GM19372 (cell line): ENCODE measurements around the gene TRPC4.

Experiments used
- ATAC-seq: cut with Tn5 transposase; IDR thresholded peaks from one replicate; pipeline ENCODE4 v1.9.1; 2021; ENCODE audit warnings: mild to moderate bottlenecking, low read depth, moderate library complexity; ENCODE audit not compliant: unreplicated experiment

TRPC4 gene

DNA sequence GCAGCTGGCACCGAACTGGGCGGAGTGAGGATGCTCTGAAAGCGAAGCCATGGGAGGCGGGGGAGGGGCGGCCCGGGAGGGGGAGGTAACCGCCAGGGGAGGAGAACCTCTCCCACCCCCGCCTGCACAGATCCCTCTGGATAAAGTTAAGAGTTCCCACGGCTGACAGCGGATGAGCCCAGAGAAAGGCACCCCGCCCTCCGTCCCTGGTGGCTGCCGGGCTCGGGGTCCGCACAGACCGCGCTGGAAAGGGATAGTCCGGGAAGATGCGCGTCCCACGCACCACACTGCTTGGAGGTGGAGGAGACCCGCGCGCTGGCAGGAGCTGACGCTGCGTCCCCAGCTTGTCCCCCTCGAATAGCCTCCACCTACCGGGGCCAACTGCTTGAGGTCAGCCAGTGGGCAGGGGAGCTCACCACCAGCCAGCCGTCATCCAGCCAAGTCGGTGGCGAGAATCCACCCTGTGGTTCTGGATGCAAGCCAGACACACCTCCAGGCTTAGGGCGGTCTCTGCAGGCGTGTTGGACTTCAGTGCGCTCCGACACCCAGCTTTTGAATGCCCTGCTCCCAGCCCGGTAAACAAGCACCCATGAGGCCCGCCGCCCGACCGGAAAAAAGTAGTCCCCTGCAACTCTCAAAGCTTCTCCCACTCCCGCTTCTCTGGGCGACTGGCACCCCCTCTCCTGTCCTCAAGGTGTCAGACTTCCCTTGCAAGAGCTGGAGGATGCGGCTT is at the start of gene TRPC4:
Gene TRPC4, minus strand, starts transcription at position 17 of the 733 bp plus-strand sequence. CDS start 86,439 bp downstream, outside the sequence.
- no peak for ATAC-seq

DNA sequence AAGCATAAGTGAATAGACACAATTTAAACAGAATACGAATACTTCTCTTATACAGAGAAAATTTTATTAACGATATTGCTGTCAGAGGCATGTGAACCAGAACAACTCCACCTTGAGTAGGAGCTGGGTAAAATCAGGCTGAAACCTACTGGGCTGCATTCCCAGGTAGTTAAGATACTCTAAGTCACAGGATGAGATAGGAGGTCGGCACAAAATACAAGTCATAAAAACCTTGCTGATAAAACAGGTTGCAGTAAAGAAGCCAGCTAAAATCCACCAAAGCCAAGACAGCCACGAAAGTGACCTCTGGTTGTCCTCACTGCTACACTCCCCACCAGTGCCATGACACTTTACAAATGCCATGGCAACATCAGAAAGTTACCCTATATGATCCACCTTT is 49.2 kb upstream of the TRPC4 start:
- ATAC-seq = no peak

DNA sequence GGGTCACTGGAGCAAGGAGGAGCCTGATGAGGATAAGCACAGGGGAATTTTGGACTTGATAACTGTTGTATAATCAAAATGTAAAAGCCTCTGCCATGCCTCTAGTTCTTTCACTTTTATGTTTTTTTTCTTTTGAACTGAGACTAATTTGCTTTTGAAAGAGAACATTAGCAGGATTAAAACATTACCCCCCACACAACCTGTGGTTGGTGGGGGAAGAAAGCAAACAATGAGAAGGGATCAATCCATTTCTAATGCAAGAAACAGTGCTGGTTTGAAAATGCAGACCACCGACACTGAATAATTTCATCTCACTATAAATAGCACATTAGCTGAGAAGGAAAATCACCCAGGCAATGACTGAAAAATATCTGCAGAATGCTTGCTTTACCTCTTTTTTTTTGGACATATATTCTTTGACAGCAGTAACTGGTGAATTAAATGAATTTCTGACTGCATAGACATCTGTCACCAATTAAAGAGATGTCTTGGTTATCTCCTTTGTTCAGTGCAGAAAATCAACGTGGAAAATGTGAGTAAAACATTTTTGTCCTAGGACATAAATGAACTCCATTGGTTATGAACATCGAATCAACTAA is 48.6 kb upstream of the TRPC4 start:
- ATAC-seq = no peak

DNA sequence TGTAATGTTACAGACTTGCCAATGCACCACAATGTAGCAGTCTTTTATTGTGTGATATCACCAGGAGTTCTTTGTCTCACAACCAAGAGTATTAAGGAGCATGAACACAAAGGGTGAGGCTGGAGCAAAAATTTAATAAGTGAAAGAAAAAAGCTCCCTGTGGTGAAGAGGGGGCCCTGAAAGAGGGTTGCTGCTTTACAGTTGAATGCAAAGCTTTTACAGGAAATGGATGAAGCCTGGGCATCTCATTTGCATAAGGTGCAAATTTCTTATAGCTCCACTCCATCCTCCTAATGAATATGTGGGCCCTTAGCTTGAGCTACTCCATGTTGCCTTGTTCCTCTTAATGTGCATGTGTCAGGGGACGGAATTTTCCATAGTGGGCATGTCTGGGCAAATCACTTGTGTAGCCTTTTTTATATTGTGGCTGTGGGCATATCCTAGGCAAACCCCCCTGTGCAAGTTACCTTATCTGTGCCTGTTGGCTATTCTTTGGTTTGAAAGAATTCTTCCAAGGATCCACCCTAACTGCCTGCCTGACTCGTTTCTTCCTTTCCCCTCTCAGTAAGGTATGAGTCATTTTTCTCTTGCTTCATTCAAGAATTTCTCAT is 45.3 kb upstream of the TRPC4 start:
- no peak for ATAC-seq

DNA sequence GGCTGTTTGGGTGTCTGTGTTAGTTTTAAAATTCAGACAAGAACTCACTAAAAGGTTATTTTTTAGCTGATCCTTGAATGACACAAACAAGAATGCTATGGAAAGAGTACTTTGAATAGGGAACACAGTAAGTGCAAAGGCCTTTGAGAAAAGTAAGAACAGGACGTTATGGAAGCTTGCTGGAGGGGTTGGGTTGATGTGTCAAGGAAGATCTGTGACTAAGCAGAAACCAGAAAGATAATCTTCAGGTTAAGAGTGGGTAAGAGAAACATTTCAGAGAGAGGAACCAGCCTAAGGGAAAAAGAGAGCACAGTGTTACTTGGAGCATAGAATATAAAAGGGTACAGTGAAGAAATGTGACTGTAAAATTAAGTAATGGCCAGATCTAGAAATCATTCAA is 41.2 kb upstream of the TRPC4 start:
- no peak for ATAC-seq

DNA sequence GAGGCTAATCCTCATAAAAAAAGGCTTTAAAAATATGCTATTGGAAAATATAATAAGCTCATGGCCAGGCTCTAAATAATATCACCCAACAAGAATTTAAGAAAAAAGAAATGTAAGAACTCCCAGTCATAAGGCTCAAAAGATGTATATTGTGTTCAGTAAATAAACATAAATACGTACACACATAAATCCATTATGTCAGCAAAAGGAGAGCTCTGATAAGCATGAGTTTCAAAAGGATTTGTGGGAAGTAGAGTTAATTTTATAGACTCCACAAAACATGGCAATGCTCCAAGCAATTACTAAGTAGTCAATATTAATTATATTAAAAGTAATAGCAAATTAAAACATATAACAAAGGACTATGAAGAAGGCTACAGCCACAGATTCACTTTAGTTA is 37.3 kb upstream of the TRPC4 start:
- ATAC-seq = no peak

DNA sequence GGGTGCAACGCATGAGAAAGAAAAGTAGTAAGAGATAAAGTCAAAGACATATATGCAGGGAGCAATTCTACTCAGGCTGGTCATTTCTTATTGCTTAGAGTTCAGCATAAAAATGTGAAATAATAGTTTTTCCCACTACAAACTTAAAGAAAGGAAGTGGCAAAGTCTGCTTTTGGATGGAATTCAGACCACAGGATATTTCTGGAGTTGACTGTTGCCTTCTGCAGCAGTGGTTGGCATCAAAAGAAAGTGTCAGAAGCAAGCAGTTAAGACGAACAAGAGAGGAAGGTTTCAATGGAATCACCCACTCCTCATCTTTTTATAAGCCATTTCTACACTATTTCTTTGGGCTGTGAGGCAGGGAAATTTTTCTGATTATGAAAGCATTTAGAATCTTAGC is 36.2 kb upstream of the TRPC4 start:
- no peak for ATAC-seq

DNA sequence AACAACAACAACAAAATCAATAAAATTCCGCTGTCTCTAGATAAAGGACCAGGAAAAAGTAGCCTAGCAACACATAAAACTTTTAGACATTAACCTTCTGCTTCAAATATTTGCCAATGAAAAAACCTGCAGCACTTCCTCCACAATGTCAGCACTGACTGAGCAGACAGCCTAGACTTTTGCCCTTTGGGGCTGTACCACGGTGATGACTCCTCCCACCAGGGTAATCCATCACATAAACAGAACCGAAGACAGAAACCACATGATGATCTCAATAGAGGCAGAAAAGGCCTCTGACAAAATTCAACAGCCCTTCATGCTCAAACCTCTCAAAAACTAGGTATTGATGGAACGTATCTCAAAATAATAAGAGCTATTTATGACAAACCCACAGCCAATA is 30.2 kb upstream of the TRPC4 start:
- no peak for ATAC-seq

DNA sequence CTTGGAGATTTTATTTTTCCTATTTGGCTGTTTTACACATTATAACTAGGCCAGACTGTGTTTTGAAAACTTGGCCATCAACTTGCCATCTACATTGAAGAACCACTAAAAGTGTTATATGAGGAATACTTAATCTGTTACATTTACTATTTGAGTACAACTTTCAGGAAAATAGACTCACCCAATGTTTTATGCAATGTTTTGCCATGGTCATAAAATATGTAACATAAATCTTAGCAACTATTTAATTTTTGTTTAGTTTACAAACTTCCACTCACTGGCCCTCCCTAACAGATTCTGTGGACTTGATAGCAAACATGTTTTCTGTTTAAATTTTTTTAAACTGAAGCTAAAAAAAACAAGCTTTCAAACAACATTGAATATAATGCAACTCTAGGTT is 23.7 kb upstream of the TRPC4 start:
- no peak for ATAC-seq

DNA sequence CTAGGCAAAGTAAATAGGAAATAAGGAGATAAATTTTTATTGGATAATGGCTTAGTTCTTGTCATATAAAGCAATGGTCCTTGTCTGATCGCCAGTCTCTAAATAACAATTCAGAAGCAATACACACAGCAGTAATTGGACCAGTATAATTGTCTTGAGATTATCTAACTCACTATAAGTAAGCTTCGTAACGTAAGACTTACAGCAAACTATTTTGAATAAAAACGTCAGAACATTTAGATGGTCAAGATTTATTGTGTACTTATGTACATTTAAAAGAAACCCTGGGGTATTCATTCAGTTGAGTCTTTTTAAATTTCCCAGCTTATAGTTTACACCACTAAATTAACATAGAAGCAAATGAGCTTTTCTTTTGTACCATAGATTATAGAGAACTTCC is 20.2 kb upstream of the TRPC4 start:
- ATAC-seq = no peak

DNA sequence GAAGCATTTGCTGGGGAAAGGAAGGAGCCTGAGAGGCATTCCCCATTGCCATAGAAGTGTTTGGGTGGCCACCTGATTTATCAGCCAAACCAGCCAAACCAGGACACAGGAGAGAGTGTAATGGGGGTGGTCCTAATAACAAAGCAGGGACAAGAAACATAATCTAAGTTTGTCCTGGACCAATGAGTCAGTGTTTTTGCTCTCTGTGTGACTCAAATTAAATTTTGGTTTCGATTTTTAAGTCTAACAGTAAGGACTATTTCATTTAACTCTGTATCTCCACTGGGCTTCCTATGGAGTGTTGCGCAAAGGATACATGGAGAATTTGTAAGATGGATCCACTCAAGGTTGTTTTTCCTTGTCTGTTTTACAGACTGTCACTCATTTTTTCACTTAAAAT is 19.5 kb upstream of the TRPC4 start:
- no peak for ATAC-seq

DNA sequence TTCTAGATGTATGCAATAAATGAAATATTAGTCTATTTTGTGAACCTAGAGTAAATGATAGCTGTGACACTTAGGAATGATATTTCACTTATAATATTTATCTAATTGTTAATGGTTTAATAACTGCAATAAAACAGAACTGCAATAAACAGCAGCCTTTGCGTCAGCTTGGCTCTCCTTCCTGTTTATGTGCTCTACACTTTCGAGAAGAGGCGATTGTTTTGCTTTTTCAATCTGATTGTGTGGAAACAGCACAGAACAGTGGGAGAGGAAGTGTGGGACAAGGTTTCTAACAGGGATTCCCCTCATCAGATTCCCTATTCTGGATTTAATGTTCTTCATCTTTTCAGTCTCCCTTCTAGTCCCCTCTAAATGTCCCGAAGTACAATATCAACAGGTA is 17.3 kb upstream of the TRPC4 start:
- no peak for ATAC-seq

DNA sequence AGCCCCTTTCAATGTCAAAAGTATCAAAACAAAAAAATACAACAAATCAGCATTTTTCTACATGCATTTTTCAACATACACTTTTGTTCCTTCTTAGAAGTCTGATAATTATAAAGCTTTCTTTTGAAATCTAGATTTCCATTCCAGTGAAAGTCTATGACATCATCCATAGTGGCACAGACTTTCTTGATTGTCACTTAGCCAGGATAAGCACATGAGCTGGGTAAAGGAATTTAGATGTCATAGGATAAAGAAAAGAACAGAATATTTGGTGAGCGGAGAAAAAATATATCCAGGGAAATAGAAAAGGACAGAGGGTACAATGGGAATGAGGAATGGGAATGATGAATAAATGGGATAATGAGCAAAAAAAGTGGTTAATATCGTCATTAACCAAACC is 15.1 kb upstream of the TRPC4 start:
- ATAC-seq = no peak

DNA sequence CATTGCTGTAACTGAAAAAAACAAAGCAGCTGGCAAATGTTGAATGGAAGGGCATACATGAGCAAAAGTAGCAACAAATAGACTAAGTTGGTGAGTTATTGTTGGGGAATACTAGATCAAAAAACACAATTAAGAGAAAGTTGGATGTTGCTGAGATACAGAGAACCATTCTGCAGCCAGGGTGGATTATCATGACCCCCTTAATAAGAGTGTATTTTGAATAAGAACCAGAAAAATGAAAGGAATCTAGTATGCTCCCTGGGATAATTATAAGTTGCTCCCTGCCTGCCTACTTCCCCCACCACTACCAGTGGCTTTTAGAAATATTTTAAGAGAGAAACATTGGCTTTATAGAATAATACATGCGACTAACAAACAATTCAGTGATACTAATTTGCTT is 14.5 kb upstream of the TRPC4 start:
- ATAC-seq = no peak

DNA sequence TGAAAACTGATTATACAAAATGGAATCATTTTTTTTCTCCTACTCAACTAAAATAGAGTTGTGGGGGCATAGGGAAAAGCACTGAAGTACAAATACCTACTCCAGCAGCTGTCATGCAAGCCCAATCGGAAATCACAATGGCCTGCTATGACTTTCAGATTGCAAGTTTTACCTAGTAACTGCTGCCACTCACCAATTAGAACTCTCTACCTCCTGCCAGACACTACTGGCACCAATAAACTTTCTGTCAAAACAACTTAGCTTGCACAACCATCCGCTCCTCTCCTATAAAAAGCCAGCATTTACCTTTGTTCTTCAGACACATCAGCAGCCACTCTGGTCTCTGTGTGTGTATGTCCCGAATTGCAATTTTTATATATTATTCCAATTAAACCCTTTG is 9.3 kb upstream of the TRPC4 start:
- no peak for ATAC-seq

DNA sequence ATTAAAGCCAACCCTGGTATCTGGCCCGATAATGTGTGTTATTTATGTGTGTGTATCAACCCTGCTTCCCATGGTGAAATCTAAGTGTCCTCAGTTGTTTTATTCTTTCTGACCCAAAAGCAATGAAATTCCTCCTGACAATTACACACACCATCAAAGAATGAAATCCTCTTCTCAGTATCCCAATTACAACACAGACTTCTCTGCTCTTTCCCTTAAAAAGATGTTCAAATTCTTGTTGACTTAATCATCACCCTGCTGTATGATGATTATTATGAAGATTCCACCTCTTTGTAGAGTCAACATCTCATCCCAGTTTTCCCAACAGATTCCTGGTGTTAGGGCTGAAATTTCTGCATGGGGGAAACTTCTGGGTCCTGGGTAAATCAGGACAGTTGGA is 8.9 kb upstream of the TRPC4 start:
- no peak for ATAC-seq

DNA sequence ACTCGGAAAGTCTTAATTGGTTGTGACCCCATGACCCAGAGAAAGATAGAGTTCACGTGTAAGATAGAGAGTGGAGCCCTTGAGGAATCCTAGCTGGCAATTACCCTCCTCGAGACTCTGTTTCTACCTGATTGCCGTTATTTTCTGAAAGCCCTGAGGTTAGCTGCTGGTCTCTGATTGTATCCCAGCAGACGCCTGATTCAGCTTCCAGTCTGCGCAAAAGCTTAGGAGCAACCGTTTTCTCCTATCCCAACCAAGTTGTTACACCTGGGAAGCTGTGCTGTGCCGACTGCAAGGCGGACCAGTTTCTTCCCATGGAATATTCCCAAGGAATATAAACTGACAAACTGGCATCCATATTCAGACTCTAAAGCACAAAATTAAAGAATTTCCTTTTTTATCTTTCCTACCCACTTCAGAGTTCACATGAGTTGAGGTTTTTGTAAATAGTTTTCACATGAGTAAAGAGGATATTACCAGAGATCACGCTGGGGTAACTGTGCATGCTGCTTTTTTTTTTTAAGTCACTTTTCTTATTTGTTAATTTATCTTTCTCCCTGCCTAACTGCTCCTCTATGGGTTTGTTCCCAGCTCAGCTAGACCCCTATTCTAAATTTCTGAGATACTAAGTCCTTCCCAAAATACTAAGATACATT is 1.5 kb upstream of the TRPC4 start:
- ATAC-seq = no peak

DNA sequence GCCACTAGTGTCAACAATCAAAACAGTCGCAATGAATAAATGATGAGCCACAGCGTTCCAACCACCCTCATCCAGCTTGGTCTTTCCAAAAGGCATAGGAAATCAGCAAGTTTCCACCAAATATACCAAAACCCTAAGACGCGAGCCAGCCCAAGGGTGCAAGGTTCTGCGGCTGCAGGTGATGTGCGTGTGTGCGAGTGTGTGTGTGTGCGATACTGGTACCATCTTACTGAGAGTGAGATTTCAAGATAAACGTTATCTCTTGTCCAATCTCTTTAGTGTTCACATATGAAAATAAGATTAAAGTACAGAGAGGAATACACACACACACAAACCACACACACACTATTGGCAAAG is 895 bp upstream of the TRPC4 start:
- ATAC-seq = no peak

DNA sequence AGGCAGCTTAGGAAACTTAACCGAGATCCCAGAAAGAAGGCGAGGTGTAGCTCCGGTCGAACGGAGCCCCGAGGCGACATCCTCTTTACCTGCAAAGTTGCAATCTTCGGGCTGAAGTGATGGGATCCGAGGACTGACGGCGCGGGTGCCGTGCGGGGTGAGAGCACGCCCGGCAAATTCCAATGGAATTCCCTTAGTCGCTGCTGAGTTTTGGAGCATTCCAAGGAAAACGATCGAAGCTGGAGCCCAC is 141 bp downstream of the TRPC4 start:
- ATAC-seq = no peak

DNA sequence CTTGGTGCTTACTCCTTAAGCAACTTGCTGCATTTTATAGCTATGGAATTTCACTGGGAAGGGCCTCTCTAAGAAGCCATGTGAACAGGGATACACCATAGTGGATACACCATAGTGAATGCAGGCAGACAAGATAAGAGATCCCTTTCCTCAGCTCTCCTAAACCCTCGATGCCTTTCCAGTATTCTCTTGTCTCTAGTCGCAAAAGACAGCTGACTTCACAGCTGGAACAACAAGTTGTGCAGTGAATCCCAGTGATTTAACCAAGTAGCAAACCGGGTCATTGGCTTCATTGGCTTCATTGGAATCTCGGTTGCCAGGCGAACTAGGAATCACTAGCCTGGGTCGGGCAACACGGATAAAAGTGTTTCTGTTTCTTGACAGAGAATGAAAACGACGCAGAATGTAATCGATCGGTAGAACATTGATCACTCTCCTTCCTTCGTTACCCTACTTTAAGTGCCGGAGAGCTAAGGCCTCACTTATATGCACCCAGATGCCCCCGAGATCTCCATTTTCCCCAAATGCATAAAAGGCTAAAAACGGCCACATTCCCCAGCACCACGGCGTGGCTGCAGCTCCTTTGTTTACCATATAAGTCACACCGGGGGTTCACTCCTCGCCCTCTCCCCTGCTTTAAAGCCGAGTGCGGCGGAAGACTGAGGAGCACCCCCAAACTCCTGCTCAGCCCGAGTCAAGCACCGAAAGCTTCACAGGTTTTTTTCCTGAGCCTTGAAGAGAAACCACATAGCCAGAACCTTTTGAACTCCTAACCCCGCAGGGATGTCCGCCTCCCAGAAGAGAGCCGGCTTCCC is 674 bp downstream of the TRPC4 start:
- no peak for ATAC-seq

DNA sequence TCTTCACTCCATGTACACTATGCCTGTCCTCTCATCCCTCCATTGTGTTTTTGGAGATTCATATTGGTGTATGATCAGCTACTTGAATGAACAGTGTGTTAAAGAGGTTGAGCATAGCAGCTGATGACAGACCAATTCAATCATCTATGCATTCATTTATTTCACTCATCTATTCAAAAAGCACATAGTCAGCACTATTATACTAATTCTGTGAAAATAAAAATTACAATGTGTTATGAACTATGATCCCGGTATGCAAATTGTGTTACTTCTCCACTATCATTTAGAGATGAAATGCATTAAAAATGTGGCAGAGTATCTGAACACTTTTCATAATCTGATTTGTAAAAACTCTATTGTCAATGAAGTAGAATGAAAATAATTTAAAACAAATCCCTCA is 5.9 kb downstream of the TRPC4 start:
- ATAC-seq = no peak
